GM23338 (cell line): Measurements from ENCODE around the gene DOCK10. TPM values are rescaled to one million over a fixed set of nuclear protein-coding genes. Genes with fewer than 3 reads are reported as not detected.

Experiments
- ATAC-seq: fragments of 200-7000 bp; cut with Tn5 transposase; 3 replicates; pipeline ENCODE4 v1.9.1; 2020
- DNase-seq: peaks from one replicate; pipeline ENCODE4 v3.0.0-alpha.2; 2015; ENCODE audit warnings: low spot score
- H2AFZ ChIP-seq: fragments of 200-600 bp; sonication (generic); 2 replicates; pipeline ENCODE4 v1.8.0; 2016; ENCODE audit warnings: antibody characterized with exemption, mild to moderate bottlenecking, moderate library complexity
- H3F3A ChIP-seq: fragments of 200-600 bp; sonication (generic); replicated peaks from 2 replicates; pipeline ENCODE4 v1.8.0; 2017; ENCODE audit warnings: antibody characterized with exemption, mixed run types, low read depth
- H3K27ac ChIP-seq: fragments of 200-600 bp; sonication (generic); 2 replicates; pipeline ENCODE4 v1.6.1; 2016; ENCODE audit warnings: low read depth
- H3K27me3 ChIP-seq: fragments of 200-600 bp; sonication (generic); 2 replicates; pipeline ENCODE4 v1.8.0; 2016; ENCODE audit warnings: mild to moderate bottlenecking, mixed run types, moderate library complexity; ENCODE audit not compliant: insufficient read depth
- H3K36me3 ChIP-seq: fragments of 200-600 bp; sonication (generic); 2 replicates; pipeline ENCODE4 v1.8.0; 2016; ENCODE audit warnings: mild to moderate bottlenecking; ENCODE audit not compliant: insufficient read depth
- H3K4me1 ChIP-seq: fragments of 200-600 bp; sonication (generic); 2 replicates; pipeline ENCODE4 v1.8.0; 2016; ENCODE audit warnings: mild to moderate bottlenecking, moderate library complexity; ENCODE audit not compliant: insufficient read depth
- H3K4me2 ChIP-seq: fragments of 200-600 bp; sonication (generic); 2 replicates; pipeline ENCODE4 v1.7.1; 2017; ENCODE audit warnings: mixed run types
- H3K4me3 ChIP-seq: fragments of 200-600 bp; sonication (generic); 2 replicates; pipeline ENCODE4 v1.6.1; 2016; ENCODE audit warnings: mixed run types
- H3K79me2 ChIP-seq: fragments of 200-600 bp; sonication (generic); replicated peaks from 2 replicates; pipeline ENCODE4 v1.8.0; 2017; ENCODE audit warnings: mild to moderate bottlenecking; ENCODE audit not compliant: insufficient read depth
- H3K9me2 ChIP-seq: fragments of 200-600 bp; sonication (generic); 2 replicates; pipeline ENCODE4 v1.8.0; 2017; ENCODE audit not compliant: insufficient read depth
- H4K20me1 ChIP-seq: fragments of 200-600 bp; sonication (generic); replicated peaks from 2 replicates; pipeline ENCODE4 v1.8.0; 2017; ENCODE audit warnings: mild to moderate bottlenecking; ENCODE audit not compliant: insufficient read depth
- H3K27ac Mint-ChIP-seq: 2 replicates; pipeline ENCODE4 v1.8.0; 2020; ENCODE audit warnings: inconsistent platforms, mild to moderate bottlenecking, moderate library complexity, mixed read lengths
- H3K27me3 Mint-ChIP-seq: 3 replicates; pipeline ENCODE4 v1.8.0; 2022; ENCODE audit warnings: low read depth, mild to moderate bottlenecking, moderate library complexity, mixed read lengths, inconsistent platforms; ENCODE audit not compliant: insufficient read depth, poor library complexity
- H3K36me3 Mint-ChIP-seq: 3 replicates; pipeline ENCODE4 v1.8.0; 2021; ENCODE audit warnings: low read depth, mild to moderate bottlenecking, inconsistent platforms, moderate library complexity, mixed read lengths
- H3K4me1 Mint-ChIP-seq: 3 replicates; pipeline ENCODE4 v1.8.0; 2020; ENCODE audit warnings: mild to moderate bottlenecking, inconsistent platforms, mixed read lengths
- H3K4me3 Mint-ChIP-seq: 3 replicates; pipeline ENCODE4 v1.8.0; 2021; ENCODE audit warnings: moderate library complexity, mild to moderate bottlenecking, inconsistent platforms, mixed read lengths
- H3K9me3 Mint-ChIP-seq: 3 replicates; pipeline ENCODE4 v1.8.0; 2020; ENCODE audit warnings: moderate library complexity, mild to moderate bottlenecking, inconsistent platforms, mixed read lengths
- EZH2 ChIP-seq: fragments of 200-600 bp; sonication (generic); IDR thresholded peaks from one replicate; pipeline ENCODE4 v1.8.0; 2017; ENCODE audit warnings: antibody characterized with exemption, mild to moderate bottlenecking, low read depth; ENCODE audit not compliant: unreplicated experiment
- EZH2phosphoT487 ChIP-seq: fragments of 200-600 bp; sonication (generic); IDR thresholded peaks from one replicate; pipeline ENCODE4 v1.8.1; 2018; ENCODE audit warnings: antibody characterized with exemption; ENCODE audit not compliant: unreplicated experiment
- JUNB ChIP-seq: IDR thresholded peaks from one replicate; pipeline ENCODE4 v1.6.1; 2016; ENCODE audit warnings: antibody characterized with exemption; ENCODE audit not compliant: unreplicated experiment
- NANOG ChIP-seq: IDR thresholded peaks from 2 replicates; pipeline ENCODE4 v1.6.1; 2016; ENCODE audit warnings: antibody characterized with exemption, borderline replicate concordance
- POLR2AphosphoS5 ChIP-seq: IDR thresholded peaks from 2 replicates; pipeline ENCODE4 v1.6.1; 2016; ENCODE audit warnings: antibody characterized with exemption, low read depth
- REST ChIP-seq: IDR thresholded peaks from one replicate; pipeline ENCODE4 v1.6.1; 2018; ENCODE audit warnings: antibody characterized with exemption; ENCODE audit not compliant: unreplicated experiment
- STAT1 ChIP-seq: IDR thresholded peaks from one replicate; pipeline ENCODE4 v1.6.1; 2016; ENCODE audit warnings: antibody characterized with exemption; ENCODE audit not compliant: unreplicated experiment
- ZNF114 ChIP-seq: fragments of 250-450 bp; sonication (Bioruptor Pico); IDR thresholded peaks from 2 replicates; pipeline ENCODE4 v1.5.0; 2020; ENCODE audit warnings: mild to moderate bottlenecking, moderate library complexity
- ZNF331 ChIP-seq: fragments of 250-450 bp; sonication (Bioruptor Pico); IDR thresholded peaks from 2 replicates; pipeline ENCODE4 v1.5.0; 2020; ENCODE audit warnings: low read depth, mild to moderate bottlenecking, moderate library complexity
- ZNF462 ChIP-seq: fragments of 250-450 bp; sonication (Bioruptor Pico); IDR thresholded peaks from 2 replicates; pipeline ENCODE4 v1.5.0; 2020; ENCODE audit warnings: mild to moderate bottlenecking, moderate library complexity
- polyA plus RNA-seq: library from polyadenylated mRNA; unstranded; fragments of >200 nt; fragmentation: Nextera tagmentation; extraction: Ambion mirVana; gene quantifications from 2 replicates; pipeline ENCODE4 v1.2.1, GENCODE V29; 2016
- total RNA-seq: library from RNA; depleted of rRNA; stranded (reverse); fragments of >200 nt; shearing (Covaris generic); gene quantifications from 2 replicates; pipeline ENCODE4 v1.2.3, GENCODE V29; 2014

The DOCK10 gene
- total and polyA plus RNA-seq, 2 experiments from 2014 or later: 1.0 to 1.7 TPM

- ATAC-seq: no peak
These were observed 116.5 kb downstream of the DOCK10 start for GRCh38 chr2:224925810-224926100.

More at GRCh38 chr2:224925810-224926100, 116.5 kb downstream of the DOCK10 start:
- Mint-ChIP-seq H3K4me3 (no peak overlapping the region), H3K27me3 (no peaks in the 10 kb centered on the region), H3K9me3 (no peaks in the 10 kb centered on the region), H3K4me1 (no peaks in the 10 kb centered on the region), H3K27ac (no peak overlapping the region), H3K36me3 (no peaks in the 10 kb centered on the region)
- Histone ChIP-seq H3K27ac (no peak overlapping the region), H3K9me2 (no peaks in the 10 kb centered on the region), H3F3A (no peaks in the 10 kb centered on the region), H4K20me1 (no peaks in the 10 kb centered on the region), H3K4me3 (no peak overlapping the region), H3K4me1 (no peaks in the 10 kb centered on the region), H3K36me3 (no peaks in the 10 kb centered on the region), H3K79me2 (no peaks in the 10 kb centered on the region), H3K27me3 (no peaks in the 10 kb centered on the region), H2AFZ (no peak overlapping the region), H3K4me2 (no peak overlapping the region)
- DNase-seq: no peak
- no peak for TF ChIP-seq POLR2AphosphoS5
- no peak for TF ChIP-seq STAT1
- no peak for TF ChIP-seq NANOG
- no peak for TF ChIP-seq ZNF114 (CRISPR knock-in tag)
- TF ChIP-seq JUNB: no peak
- no peak for TF ChIP-seq ZNF462 (CRISPR knock-in tag)
- no peak for TF ChIP-seq ZNF331 (CRISPR knock-in tag)
- no peak for TF ChIP-seq EZH2phosphoT487
- no peak for TF ChIP-seq REST
- TF ChIP-seq EZH2: no peak
